GM06990 (cell line): Measurements from ENCODE around the gene DNAH7.
"Not testable (repeated sequence)": the region's sequence is repeated elsewhere in the genome, so short reads cannot be mapped to it uniquely, and the experiment has no call there.

ENCODE experiments used
- DNase-seq: peaks from one replicate; pipeline ENCODE4 v3.0.0-alpha.2; 2011; ENCODE audit not compliant: insufficient read length; ENCODE audit errors: extremely low read depth
- H3K27me3 ChIP-seq: replicated peaks from 2 replicates; pipeline ENCODE4 v1.6.0; 2011; ENCODE audit warnings: low read length; ENCODE audit not compliant: control insufficient read depth, insufficient read depth
- H3K36me3 ChIP-seq: 2 replicates; pipeline ENCODE4 v1.5.1; 2011; ENCODE audit warnings: low read length; ENCODE audit not compliant: control insufficient read depth, insufficient read depth
- H3K4me3 ChIP-seq: replicated peaks from 2 replicates; pipeline ENCODE4 v1.5.1; 2011; ENCODE audit warnings: low read depth, mild to moderate bottlenecking, control low read depth, low read length
- TF ChIP-seq, protein P1 (sequence below): IDR thresholded peaks from 2 replicates; pipeline ENCODE4 v1.5.1; 2011; ENCODE audit warnings: low read length, control low read depth, mild to moderate bottlenecking, inconsistent platforms; ENCODE audit not compliant: insufficient read depth, poor library complexity, severe bottlenecking

DNAH7 gene

DNA sequence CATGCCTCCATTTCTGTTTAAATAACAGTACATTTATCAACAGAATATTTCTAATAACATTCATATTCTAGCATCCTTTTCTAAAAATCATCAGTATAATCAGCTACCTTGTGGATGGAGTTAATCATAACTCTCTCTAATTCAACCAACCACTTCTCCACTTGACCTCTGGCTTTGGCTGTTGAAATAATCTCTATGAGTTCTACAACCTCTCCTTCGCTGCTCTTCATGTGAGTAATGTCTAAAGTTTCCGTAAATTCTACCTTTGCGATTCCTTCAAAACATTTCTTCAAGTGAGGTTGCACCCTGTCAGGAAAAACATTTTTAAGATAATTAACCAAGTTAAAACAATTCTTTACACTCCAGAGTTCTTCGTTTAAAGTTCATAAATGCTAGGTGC lies 134.2 kb downstream of the DNAH7 start:
- Histone ChIP-seq H3K36me3 (no peaks in the 10 kb centered on the region), H3K4me3 (no peak overlapping the region), H3K27me3 (no peaks in the 10 kb centered on the region)
- TF ChIP-seq, protein P1, sequence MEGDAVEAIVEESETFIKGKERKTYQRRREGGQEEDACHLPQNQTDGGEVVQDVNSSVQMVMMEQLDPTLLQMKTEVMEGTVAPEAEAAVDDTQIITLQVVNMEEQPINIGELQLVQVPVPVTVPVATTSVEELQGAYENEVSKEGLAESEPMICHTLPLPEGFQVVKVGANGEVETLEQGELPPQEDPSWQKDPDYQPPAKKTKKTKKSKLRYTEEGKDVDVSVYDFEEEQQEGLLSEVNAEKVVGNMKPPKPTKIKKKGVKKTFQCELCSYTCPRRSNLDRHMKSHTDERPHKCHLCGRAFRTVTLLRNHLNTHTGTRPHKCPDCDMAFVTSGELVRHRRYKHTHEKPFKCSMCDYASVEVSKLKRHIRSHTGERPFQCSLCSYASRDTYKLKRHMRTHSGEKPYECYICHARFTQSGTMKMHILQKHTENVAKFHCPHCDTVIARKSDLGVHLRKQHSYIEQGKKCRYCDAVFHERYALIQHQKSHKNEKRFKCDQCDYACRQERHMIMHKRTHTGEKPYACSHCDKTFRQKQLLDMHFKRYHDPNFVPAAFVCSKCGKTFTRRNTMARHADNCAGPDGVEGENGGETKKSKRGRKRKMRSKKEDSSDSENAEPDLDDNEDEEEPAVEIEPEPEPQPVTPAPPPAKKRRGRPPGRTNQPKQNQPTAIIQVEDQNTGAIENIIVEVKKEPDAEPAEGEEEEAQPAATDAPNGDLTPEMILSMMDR = no peak
- no peak for DNase-seq

DNA sequence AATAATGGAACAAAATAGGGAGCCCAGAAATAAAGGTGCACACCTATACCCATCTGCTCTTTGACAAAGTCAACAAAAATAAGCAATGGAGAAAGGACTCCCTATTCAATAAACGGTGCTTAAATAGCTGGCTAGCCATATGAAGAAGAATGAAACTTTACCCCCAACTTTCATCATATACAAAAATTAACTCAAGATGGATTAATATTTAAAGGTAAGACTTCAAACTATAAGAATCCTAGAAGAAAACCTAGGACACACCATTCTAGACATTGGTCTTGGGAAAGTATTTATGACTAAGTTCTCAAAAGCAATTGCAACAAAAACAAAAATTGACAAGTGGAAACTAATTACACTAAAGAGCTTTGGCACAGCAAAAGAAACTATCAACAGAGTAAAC lies 139.1 kb downstream of the DNAH7 start:
- TF ChIP-seq, protein P1 = no peak
- no peak overlapping the region for H3K4me3 ChIP-seq
- H3K27me3 ChIP-seq = no peaks in the 10 kb centered on the region
- no peak for DNase-seq
- H3K36me3 ChIP-seq = no peaks in the 10 kb centered on the region

DNA sequence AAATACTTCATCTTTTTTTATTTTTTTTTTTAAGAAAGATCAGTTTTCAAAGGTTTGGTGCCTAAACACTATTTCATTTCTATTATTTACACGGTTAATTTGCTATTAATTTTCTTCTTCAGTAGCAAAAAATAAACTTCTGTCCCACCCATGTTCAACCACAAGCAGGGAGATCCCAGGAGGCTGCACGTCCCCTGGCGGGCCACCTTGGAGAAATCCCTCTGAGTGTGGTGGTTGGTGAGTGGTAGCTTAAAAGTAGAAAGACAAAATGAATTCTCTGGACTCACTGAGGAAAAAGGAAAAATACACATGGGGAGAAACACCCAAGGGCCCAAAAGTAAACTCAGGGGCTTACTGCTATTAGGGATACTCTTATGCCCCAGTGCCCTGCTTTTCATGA lies 143.5 kb downstream of the DNAH7 start:
- TF ChIP-seq, protein P1 = no peak
- H3K4me3 ChIP-seq = no peak overlapping the region
- no peaks in the 10 kb centered on the region for H3K27me3 ChIP-seq
- no peaks in the 10 kb centered on the region for H3K36me3 ChIP-seq
- DNase-seq = no peak

DNA sequence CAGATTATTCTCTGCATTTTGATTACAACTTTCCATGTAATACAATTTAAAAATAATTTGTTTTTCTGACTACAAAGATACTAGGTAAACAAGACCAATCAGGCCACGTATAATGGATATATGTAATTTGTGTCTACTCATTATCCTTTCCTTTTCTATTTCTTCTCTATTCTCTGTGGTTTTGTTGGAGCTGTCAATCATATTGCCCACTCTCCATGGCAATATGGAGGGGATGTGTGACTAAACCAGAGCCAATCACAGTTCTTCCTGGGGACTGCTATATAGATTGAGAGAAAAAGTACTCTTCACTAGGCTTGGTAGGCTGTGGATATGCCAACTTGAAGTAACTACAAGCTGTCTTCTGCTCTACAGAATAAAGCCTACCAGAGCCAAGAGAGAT lies 144.7 kb downstream of the DNAH7 start:
- TF ChIP-seq, protein P1 = no peak
- H3K4me3 ChIP-seq = no peak overlapping the region
- H3K36me3 ChIP-seq = no peaks in the 10 kb centered on the region
- H3K27me3 ChIP-seq = no peaks in the 10 kb centered on the region
- DNase-seq = no peak

DNA sequence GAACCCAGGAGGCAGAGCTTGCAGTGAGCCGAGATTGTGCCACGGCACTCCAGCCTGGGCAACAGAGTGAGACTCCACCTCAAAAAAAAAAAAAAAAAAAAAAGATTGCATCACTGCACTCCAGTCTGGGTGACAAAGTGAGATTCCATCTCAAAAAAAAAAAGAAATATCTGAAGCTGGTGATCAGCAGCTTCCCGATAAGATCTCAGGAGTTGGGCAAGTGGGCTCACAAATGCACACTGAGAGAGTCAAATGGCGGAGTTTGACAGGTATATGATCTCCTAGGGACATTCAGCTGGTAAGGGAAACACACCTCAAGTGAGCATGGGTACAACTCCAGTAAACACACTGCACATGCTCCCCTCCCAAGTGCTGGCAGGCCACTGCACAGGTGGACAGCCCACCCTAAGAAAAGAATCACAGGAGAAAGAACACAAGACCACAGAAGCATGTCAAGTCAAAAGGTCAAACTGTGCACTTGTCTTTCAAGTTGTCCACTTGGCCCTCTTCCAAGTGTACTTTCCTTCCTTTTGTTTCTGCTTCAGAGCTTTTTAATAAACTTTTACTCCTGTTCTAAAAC lies 151.5 kb downstream of the DNAH7 start:
- not testable (repeated sequence) for H3K36me3 ChIP-seq, H3K4me3 ChIP-seq, DNase-seq

DNA sequence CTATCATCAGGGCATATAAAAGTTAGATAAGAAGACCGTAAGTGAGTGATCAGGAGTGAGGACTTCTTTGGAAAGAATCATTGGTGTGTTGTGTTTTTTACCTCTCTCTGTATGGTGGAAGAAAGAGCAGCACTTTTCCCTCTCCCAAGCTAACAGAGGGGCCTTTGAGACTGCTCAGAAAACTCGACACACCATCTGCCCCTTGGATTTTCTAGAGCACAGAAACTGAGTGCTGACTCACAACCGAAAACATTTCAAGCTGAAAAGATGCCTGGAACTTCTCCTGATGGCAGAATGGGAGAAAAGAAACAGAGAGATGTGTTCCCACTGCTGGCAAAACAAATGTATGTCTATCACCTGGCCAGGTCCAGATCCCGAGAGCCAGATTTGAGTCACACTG lies 156.6 kb downstream of the DNAH7 start:
- no peaks in the 10 kb centered on the region for H3K36me3 ChIP-seq
- no peak for DNase-seq
- no peak overlapping the region for H3K4me3 ChIP-seq
- TF ChIP-seq, protein P1 = no peak
- H3K27me3 ChIP-seq = no peaks in the 10 kb centered on the region

More for the DNA sequence above, 151.5 kb downstream of the DNAH7 start:
- not testable (repeated sequence) for H3K27me3 ChIP-seq
